SK-N-MC (cell line): Measurements from ENCODE around the gene RECQL.

Experiments
- EZH2 ChIP-seq: fragments of 200-600 bp; sonication (generic); IDR thresholded peaks from one replicate; pipeline ENCODE4 v1.6.1; 2017; ENCODE audit warnings: antibody characterized with exemption
- FOXP2 ChIP-seq: optimal IDR thresholded peaks from 2 replicates; pipeline ENCODE3; 2011; ENCODE audit warnings: mild to moderate bottlenecking, moderate library complexity; ENCODE audit not compliant: insufficient read depth; ENCODE audit errors: extremely low read length, control extremely low read depth
- POLR2AphosphoS5 ChIP-seq: IDR thresholded peaks from 2 replicates; pipeline ENCODE4 v1.6.1; 2012; ENCODE audit warnings: mild to moderate bottlenecking, low read depth, low read length, borderline replicate concordance

DNA sequence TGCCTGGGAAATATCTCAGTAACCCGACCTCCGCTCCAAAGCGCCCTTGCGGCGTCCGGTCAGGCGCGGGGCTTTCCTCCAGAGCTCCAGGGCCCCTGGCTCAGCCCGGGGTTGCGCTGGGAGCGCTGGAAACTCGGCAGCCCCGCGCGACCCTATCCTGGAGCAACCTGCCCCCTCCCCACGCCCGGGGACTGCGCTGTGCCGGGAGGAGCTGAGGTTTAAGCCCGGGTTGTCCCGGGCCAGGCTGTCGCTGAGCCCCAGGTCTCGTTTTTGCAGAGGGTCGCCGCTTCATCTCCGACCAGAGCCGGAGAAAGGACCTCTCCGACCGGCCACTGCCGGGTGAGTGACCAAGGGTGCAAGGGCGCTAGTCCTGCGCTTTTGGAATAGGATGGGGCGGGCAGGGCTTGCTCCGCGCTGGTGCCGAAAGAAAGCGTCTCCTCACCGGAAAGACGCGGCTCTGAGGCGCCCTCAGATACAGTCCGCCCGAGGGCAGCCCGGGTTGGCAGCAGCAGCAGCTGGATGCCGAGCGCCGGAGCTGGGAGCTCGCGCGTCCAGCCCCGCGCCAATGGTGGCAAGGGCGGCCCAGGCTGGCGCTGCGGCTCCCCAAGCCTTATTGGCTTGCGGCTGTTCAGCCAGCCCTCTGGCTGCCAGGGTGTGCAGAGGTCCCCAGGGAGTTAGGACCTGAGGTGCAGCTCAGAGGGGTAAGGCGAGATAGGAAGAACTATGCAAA, 26.2 kb upstream of the RECQL start:
- TF ChIP-seq POLR2AphosphoS5 (no peak), EZH2 (no peak), FOXP2 (no peak)
